Neural progenitor cell (in vitro differentiated cells): Measurements from ENCODE around the gene ITGAL.

Experiments
- EZH2phosphoT487 ChIP-seq: fragments of 200-600 bp; sonication (generic); IDR thresholded peaks from 2 replicates; pipeline ENCODE4 v1.6.1; 2017; ENCODE audit warnings: antibody characterized with exemption
- TF ChIP-seq, protein P1 (sequence below): fragments of 200-600 bp; sonication (generic); IDR thresholded peaks from 2 replicates; pipeline ENCODE4 v1.5.1; 2017; ENCODE audit warnings: antibody characterized with exemption, mild to moderate bottlenecking

- TF ChIP-seq, protein P1, sequence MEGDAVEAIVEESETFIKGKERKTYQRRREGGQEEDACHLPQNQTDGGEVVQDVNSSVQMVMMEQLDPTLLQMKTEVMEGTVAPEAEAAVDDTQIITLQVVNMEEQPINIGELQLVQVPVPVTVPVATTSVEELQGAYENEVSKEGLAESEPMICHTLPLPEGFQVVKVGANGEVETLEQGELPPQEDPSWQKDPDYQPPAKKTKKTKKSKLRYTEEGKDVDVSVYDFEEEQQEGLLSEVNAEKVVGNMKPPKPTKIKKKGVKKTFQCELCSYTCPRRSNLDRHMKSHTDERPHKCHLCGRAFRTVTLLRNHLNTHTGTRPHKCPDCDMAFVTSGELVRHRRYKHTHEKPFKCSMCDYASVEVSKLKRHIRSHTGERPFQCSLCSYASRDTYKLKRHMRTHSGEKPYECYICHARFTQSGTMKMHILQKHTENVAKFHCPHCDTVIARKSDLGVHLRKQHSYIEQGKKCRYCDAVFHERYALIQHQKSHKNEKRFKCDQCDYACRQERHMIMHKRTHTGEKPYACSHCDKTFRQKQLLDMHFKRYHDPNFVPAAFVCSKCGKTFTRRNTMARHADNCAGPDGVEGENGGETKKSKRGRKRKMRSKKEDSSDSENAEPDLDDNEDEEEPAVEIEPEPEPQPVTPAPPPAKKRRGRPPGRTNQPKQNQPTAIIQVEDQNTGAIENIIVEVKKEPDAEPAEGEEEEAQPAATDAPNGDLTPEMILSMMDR, result no peak
- no peak for TF ChIP-seq EZH2phosphoT487
Observed at GRCh38 chr16:30519120-30520049, 46.8 kb downstream of the ITGAL start.
